Heart right ventricle (tissue), 16 donors: Measurements from ENCODE around the gene SRL. TPM values are rescaled to one million over a fixed set of nuclear protein-coding genes. Genes with fewer than 3 reads are reported as not detected.
A peak's percentile ranks its signal among the peaks of the same experiment; 100 is the strongest.

Source experiments
- ATAC-seq, 8 donors: fragments of 200-7000 bp; cut with Tn5 transposase; one replicate each; pipeline ENCODE4 v1.9.1; 2020; ENCODE audit warnings: mild to moderate bottlenecking in 8 of 8, moderate library complexity in 8 of 8, moderate number of reproducible peaks in 1 of 8
- DNase-seq, 2 donors: peaks; one replicate each; pipeline ENCODE4 v3.0.0-alpha.2; 2020
- H3K27ac ChIP-seq, 10 donors: fragments of 200-600 bp; sonication (generic) in 2 of 10; one replicate each; pipeline versions ENCODE4 v1.5.0 to v1.8.0; 2020 to 2022; ENCODE audit warnings: mild to moderate bottlenecking in 3 of 10
- H3K27me3 ChIP-seq, 7 donors: fragments of 200-600 bp; one replicate each; pipeline ENCODE4 v1.8.0; 2021 to 2022; ENCODE audit warnings: mild to moderate bottlenecking in 2 of 7
- H3K36me3 ChIP-seq, 9 donors: fragments of 200-600 bp; sonication (generic) in 1 of 9; one replicate each; pipeline versions ENCODE4 v1.5.0 to v1.8.0; 2020 to 2022; ENCODE audit warnings: mild to moderate bottlenecking in 2 of 9
- H3K4me1 ChIP-seq, 9 donors: fragments of 200-600 bp; sonication (generic) in 1 of 9; one replicate each; pipeline versions ENCODE4 v1.5.0 to v1.8.0; 2020 to 2022; ENCODE audit warnings: mild to moderate bottlenecking in 4 of 9
- H3K4me3 ChIP-seq, 10 donors: fragments of 200-600 bp; sonication (generic) in 2 of 10; one replicate each; pipeline versions ENCODE4 v1.5.0 to v1.8.0; 2020 to 2022; ENCODE audit warnings: mild to moderate bottlenecking in 7 of 10, moderate library complexity in 2 of 10
- H3K9me3 ChIP-seq, 11 donors: fragments of 200-600 bp in 10 of 11; sonication (generic) in 2 of 11; one replicate each; pipeline versions ENCODE4 v1.5.0 to v1.8.0; 2013 to 2022; ENCODE audit warnings: mild to moderate bottlenecking in 2 of 11, control low read depth in 1 of 11, moderate library complexity in 1 of 11
- WGBS, 2 donors: extraction: QIAGEN DNeasy Blood & Tissue Kit; methylation state at CpG; one replicate each; pipeline ENCODE4 v1.1.7; 2013; ENCODE audit warnings: inconsistent platforms in 1 of 2; 5-methylcytosine and 5-hydroxymethylcytosine counted together
- intact Hi-C, 10 donors: fragments of 100-400 bp; cut with DNase I; formaldehyde crosslinking; loops; one replicate each; pipeline versions ENCODE4 v1.11.1 to v1.14.2; 2022
- polyA plus RNA-seq, 2 donors: library from polyadenylated mRNA; stranded (reverse); fragments of 200-250 nt; gene quantifications; one replicate each; pipeline ENCODE4 v1.2.3, GENCODE V29; 2013
- total RNA-seq, 10 donors: library from RNA; stranded (reverse); fragmentation: NEBNext Ultra II Directional in 3 of 10; extraction: Animal tissue kit (Norgen Biotek cat#: 25700) in 3 of 10; gene quantifications; one replicate each; pipeline versions ENCODE4 v1.2.1 to v1.2.4, GENCODE V29; 2021 to 2023
- TF ChIP-seq, protein P1 (sequence below), 9 donors: fragments of 200-600 bp; sonication (generic) in 2 of 9; IDR thresholded peaks; one replicate each; pipeline versions ENCODE4 v1.5.0 to v1.8.0; 2021 to 2022; ENCODE audit warnings: antibody characterized with exemption in 9 of 9, mild to moderate bottlenecking in 5 of 9, moderate library complexity in 1 of 9
- donor health status: Arrhythmogenic right ventricular cardiomyopathy.
- donor health status: ischemic (EF 13 %, LVEDD 7.1; RV severe dilation, severe dysfunction).
- donor health status: healthy with polysubstance abuse.
- donor health status: DM: no; HTN: yes; CAD: no.
- donor health status: DM: no; HTN: no; CAD: no.
- donor health status: ischemic (EF 25% LVEDD 6.9; RV normal size, moderate dysfunction).
- donor health status: ischemic (EF 25% LVEDD 5.7; RV mildly dilated, moderate dysfunction).
- donor health status: healthy.
- donor health status: DM: yes; HTN: yes; CAD: no.
- donor health status: Ischemic cardiomyopathy.
- donor health status: ischemic (EF 35%, LVEDD 5.7; RV mildly dilated, moderate dysfunction).
- donor health status: nonischemic (EF 11% LVEDD 7.7; RV severe dilation, severe dysfunction).
- donor health status: DM: yes; HTN: yes; CAD: no.
- donor health status: PGD.
- donor health status: ischemic (EF 29% LVEDD 5.4; RV normal size, mild dysfunction).
- donor health status: nonischemic (EF 23%, LVEDD 6.1; RV moderate dilation, normal function).

Gene SRL
- total and polyA plus RNA-seq, 12 donors, result 161 to 587 (median 478) TPM

DNA sequence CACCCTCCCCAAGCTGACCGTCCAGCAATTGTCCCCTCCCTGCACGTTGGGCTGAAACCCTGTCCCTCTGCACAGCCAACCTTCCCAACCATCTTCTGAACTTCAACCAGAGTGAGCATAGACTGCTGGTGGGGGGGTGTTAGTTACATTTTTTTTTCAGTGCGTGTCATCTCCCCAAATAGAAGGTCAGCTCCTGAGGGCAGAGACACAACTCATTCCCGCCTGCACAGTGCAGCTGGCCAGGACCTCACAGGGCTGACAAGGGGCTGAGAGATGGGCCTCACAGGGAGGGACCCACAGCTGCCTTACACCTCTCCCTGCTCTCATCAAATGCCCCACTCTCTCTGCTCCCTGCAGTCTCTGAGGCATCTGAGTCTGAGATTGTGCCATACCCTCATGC is 8.4 kb downstream of the SRL start:
- 31 to 46% methylated on average over 4 of the region's 4 CpGs for WGBS, 2 donors
- TF ChIP-seq, protein P1, sequence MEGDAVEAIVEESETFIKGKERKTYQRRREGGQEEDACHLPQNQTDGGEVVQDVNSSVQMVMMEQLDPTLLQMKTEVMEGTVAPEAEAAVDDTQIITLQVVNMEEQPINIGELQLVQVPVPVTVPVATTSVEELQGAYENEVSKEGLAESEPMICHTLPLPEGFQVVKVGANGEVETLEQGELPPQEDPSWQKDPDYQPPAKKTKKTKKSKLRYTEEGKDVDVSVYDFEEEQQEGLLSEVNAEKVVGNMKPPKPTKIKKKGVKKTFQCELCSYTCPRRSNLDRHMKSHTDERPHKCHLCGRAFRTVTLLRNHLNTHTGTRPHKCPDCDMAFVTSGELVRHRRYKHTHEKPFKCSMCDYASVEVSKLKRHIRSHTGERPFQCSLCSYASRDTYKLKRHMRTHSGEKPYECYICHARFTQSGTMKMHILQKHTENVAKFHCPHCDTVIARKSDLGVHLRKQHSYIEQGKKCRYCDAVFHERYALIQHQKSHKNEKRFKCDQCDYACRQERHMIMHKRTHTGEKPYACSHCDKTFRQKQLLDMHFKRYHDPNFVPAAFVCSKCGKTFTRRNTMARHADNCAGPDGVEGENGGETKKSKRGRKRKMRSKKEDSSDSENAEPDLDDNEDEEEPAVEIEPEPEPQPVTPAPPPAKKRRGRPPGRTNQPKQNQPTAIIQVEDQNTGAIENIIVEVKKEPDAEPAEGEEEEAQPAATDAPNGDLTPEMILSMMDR (IDR thresholded peaks at IDR 0.05), result no peak
- Histone ChIP-seq H3K27ac (peak overlapping the region; percentile 65 to 97 (median 80)), H3K36me3 (no peaks in the 10 kb centered on the region), H3K4me1 (peaks cover 11 to 85% (median 42%) of the 10 kb centered on the region in 9 donors), H3K4me3 (peak overlapping the region in 1 of 10 donors; percentile 1), H3K27me3 (no peaks in the 10 kb centered on the region), H3K9me3 (no peaks in the 10 kb centered on the region)
- intact Hi-C loops, result loop anchor here in 2 of 10 donors (2.0 kb wide), 2 partner anchors 19 to 21 kb away; no protein-coding TSS in a partner anchor
- peak; percentile 18 to 55 (median 46) for ATAC-seq
- peak in 1 of 2 donors; percentile 31 for DNase-seq

DNA sequence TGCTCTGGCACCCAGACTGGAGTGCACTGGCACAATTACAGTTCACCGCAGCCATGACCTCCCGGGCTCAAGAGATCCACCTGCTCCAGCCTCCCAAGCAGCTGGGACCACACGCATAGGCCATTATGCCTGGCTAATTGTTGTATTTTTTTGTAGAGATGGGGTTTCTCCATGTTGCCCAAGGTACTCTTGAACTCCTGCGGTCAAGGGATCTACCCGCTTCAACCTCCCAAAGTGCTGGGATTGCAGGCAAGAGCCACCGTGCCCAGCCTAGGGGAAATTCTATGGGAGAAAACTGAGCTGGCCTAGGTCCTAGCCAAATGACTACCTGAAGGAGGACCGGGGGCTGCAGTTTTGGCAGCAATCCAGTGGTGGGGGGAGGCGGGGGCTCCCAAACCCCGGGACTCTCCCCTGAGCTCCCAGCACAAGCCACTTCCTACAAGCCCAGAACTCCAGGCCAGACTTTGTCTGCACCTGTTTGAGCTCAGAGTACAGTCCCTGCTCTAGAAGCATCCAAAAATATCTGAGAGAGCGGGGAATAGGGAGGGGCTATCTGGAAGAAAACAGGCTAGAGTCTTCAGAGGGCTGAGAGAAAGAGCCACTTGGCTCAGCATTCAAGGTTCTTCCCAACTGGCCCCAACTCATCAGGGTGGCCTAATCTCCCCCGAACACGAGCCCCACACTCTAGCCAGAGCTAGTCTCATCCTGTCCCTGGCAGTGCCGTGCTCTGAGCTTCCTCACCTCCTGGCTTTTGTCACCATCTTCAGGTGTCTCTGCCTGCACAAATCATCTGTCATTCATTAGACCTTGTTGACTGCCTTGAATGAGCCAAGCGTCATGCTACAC is 9.1 kb downstream of the SRL start:
- peak overlapping the region in 1 of 10 donors; percentile 1 for H3K4me3 ChIP-seq
- 41 to 54% methylated on average over 14 of the region's 14 CpGs for WGBS, 2 donors
- H3K27ac ChIP-seq, result peak overlapping the region; percentile 65 to 97 (median 80)
- TF ChIP-seq, protein P1 (IDR thresholded peaks at IDR 0.05), result no peak
- no peaks in the 10 kb centered on the region for H3K36me3 ChIP-seq
- DNase-seq (peak in 1 of 2 donors; percentile 16), ATAC-seq (peak; percentile 19 to 80 (median 70))
- no peaks in the 10 kb centered on the region for H3K27me3 ChIP-seq
- intact Hi-C loops, result loop anchor here in 2 of 10 donors (2.0 kb wide), 2 partner anchors 18 to 20 kb away; no protein-coding TSS in a partner anchor
- no peaks in the 10 kb centered on the region for H3K9me3 ChIP-seq
- H3K4me1 ChIP-seq, result peaks cover 11 to 78% (median 41%) of the 10 kb centered on the region in 9 donors

DNA sequence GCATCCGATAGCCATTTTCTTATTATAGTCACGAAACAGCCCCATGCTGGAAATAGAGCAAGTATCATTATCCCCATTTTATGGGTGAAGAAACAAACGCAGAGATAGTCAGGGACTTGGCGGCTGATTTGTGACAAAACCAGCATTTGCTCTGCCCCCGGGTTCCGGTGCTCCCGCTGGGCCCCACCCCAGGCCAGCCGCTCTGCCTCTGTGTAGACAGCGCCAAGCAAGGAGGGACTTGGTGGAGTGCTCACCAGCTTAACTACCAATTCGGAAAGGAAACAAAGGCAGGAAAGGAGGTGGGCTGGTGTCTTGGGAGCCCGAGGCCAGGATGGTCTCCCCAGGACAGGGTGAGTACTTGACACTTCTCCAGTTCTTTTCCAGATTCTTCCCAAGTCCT is 10.0 kb downstream of the SRL start:
- peak in 6 of 8 donors; percentile 24 to 56 (median 45) for ATAC-seq
- no peaks in the 10 kb centered on the region for H3K9me3 ChIP-seq
- intact Hi-C loops, result loop anchor here in 2 of 10 donors (2.0 kb wide), 2 partner anchors 17 to 19 kb away; no protein-coding TSS in a partner anchor
- H3K27me3 ChIP-seq, result no peaks in the 10 kb centered on the region
- no peak overlapping the region for H3K4me3 ChIP-seq
- peaks cover 11 to 69% (median 41%) of the 10 kb centered on the region in 9 donors for H3K4me1 ChIP-seq
- TF ChIP-seq, protein P1 (IDR thresholded peaks at IDR 0.05), result no peak
- H3K36me3 ChIP-seq, result no peaks in the 10 kb centered on the region
- DNase-seq, result no peak
- peak overlapping the region; percentile 45 to 97 (median 80) for H3K27ac ChIP-seq
- WGBS, 2 donors, result 52% methylated on average over 11 of the region's 11 CpGs

GRCh38 chr16:4231367-4231766 is 10.5 kb downstream of the SRL start:
- Histone ChIP-seq H3K4me3 (no peak overlapping the region), H3K4me1 (peaks cover 11 to 64% (median 38%) of the 10 kb centered on the region in 9 donors), H3K36me3 (no peaks in the 10 kb centered on the region), H3K27ac (peak overlapping the region; percentile 1 to 97 (median 80)), H3K27me3 (no peaks in the 10 kb centered on the region), H3K9me3 (no peaks in the 10 kb centered on the region)
- ATAC-seq (peak; percentile 62 to 83 (median 76)), DNase-seq (peak in 1 of 2 donors; percentile 59)
- WGBS, 2 donors, result 40 to 51% methylated on average over 10 of the region's 10 CpGs
- TF ChIP-seq, protein P1 (IDR thresholded peaks at IDR 0.05), result no peak
- intact Hi-C loops, result no loop called here
